ENCODE measurements around the gene SPEM2.

SPEM2 gene

DNA sequence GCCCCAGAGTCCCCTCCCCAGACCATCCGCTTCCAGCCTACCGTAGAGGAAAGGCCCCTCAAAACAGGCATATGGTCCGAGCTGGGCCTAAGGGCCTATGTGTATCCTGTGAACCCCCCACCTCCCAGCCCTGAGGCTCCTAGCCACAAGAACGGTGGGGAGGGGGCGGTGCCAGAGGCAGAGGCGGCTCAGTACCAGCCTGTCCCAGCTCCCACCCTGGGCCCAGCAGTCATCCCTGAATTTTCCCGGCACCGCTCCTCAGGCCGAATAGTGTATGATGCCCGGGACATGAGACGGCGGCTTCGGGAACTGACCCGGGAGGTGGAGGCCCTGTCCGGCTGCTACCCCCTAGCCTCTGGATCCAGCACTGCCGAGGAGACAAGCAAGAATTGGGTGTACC is 4.2 kb upstream of the SPEM2 start:
- DNase-seq (ENCODE audit: low read depth) = no peak

DNA sequence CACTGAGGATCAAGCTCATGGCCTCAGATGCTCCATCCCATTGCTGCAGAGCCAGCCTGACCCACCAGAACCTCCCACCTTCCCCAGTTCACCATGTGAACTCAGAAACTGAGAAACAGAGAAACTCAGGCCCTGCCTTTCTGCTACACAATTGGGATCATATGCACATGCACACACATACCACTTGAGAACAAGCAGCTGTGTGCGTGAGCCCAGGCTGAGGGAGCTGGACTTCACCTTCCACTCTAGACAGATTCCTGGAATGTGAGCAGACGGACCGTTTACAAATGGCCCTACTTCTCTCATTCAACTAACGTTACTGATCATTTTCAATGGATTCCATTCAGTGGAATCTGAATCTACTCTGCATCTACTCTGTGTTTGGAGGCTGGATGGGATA is 1.7 kb upstream of the SPEM2 start:
- DNase-seq (ENCODE audit: low read depth) = no peak

DNA sequence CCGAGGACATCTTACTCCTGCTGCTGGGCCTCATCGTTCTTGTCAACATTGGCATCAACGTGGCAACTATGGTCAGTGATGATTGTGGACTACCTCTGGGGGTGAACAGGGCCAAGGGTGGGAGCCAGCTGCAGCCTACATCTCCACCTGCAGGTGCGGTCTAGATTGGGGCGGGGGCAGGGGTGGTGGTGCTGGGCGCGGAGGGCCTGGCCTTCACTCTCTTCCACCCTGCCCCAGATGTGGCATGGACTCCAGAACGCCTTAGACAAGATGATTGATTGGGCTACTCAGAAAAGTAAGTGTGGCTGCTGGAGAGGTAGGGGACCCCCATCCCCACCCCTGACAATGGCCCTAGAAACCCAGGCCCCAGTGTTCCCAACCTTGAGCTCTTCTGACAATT is 340 bp downstream of the SPEM2 start:
- DNase-seq (ENCODE audit: low read depth) = no peak

DNA sequence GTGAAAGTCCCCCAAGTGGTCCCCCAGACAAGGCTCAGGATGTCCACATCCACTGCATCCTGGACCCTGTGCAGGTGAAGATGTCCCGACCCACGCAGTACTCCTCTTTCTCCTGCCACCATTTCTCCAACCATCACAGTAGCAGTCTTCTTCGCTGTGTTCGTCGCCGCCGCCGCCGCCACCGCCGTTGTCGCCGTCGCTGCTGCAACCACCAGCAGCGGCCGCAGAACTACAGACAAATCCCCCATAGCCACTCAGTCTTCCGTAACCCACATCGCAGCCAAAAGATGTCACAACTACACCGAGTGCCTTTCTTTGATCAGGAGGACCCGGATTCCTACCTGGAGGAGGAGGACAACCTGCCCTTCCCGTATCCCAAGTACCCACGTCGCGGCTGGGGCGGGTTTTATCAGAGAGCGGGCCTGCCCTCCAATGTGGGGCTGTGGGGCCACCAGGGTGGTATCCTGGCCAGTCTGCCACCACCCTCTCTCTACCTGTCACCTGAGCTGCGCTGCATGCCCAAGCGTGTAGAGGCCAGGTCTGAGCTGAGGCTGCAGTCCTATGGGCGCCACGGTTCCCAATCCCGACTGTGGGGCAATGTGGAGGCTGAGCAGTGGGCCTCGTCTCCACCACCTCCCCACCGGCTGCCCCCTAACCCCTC is 917 bp downstream of the SPEM2 start:
- no peak for DNase-seq (ENCODE audit: low read depth)

DNA sequence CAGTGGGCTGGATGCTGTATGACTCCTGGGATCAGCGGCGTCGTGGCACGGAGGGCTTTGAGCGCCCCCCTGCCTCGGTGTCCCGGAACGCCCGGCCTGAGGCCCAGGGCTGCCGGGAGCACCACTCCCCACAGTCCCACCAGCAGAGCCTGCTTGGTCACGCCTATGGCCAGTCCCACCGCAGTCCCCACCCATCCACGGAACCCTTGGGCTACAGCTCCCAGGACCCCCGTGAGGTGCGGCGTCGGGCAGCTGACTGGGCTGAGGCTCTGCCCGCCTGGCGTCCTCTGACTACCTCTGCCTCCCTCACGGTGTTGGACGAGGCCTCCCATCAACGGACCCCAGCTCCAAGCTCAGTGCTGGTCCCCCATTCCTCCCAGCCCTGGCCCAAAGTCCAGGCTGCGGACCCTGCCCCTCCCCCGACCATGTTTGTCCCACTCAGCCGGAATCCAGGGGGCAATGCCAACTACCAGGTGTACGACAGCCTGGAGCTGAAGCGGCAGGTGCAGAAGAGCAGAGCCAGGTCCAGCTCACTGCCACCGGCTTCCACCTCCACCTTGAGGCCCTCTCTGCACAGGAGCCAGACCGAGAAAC is 1.6 kb downstream of the SPEM2 start:
- no peak for DNase-seq (ENCODE audit: low read depth)

DNA sequence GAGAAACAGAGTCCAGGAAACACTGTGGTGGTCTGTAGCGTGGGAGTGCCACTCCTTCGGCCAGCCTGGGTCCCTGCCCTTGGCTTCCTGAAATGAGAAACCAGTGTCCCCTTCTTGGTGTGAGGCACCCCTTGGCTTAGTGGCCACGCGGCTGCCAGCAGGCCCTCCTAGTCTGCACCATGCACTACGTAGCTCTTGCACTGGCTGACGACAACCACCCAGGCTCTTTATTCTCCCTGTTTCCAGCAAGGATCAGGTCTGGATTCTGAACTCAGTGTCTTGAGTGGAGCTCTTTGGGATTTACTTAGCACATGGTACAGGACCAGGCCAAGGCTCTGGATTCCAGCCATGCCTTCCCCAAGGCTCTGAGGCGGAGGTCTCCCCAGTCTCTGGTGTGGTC is 2.1 kb downstream of the SPEM2 start:
- no peak for DNase-seq (ENCODE audit: low read depth)

DNA sequence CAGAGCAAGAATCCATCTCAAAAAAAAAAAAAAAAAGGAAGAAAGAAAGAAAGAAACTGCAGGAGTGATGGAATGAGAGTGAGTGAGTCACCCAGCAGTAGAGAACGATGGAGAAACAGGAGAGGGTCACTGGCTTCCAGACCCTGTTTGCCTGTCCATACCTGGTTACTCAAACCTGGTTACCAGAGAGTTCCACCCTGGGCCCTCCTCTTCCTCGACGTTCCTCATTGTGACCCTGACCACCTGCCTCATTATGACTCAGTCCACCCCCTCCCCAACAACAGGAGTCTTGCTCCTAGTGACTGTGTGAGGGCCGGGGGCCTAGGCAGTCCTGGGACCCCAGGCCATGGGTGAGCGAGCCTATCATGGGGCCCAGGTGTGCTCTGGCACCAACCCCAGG is 3.1 kb downstream of the SPEM2 start, which contains the start of gene SPEM3:
SPEM3 (plus strand) TSS at position 301 of the 400 bp plus-strand sequence; CDS start at position 347, 46 bp downstream.
- DNase-seq (ENCODE audit: low read depth) = no peak

DNA sequence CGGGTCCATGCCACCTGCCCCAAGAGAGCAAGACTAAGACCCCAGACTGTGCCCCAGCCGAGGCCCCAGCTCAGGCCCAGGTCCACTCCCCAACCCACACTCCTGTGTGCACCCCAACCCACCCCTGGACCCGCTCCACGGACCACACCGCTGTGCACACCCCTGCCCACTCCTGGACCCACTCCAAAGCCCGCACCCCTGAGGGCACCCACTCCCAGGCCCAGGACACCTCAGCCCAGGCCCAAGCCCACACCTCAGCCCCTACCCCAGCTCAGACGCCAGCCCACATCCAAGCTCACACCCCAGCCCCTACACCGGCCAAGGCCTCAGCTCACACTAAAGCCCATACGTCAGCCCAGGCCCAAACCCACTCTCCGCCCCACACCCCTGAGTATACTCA is 4.3 kb downstream of the SPEM2 start:
- no peak for DNase-seq (ENCODE audit: low read depth)

DNA sequence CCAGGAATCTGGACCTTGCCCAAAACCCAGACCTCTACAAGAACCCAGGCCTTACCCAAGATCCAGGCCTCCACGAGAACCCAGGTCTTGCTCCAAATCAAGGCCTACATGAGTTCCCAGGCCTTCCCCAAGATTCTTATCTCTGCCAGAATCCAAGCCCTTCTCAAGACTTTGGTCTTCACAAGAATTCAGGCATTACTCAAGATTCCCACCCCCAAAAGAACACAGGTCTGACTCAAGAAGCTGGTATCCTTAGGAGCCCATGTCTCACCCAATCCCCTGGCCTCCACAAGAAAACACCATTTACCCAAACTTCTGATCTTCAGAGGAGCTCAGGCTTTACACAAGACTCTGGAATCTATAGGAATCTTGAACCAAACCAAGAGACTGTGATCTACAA is 5.8 kb downstream of the SPEM2 start:
- no peak for DNase-seq (ENCODE audit: low read depth)

DNA sequence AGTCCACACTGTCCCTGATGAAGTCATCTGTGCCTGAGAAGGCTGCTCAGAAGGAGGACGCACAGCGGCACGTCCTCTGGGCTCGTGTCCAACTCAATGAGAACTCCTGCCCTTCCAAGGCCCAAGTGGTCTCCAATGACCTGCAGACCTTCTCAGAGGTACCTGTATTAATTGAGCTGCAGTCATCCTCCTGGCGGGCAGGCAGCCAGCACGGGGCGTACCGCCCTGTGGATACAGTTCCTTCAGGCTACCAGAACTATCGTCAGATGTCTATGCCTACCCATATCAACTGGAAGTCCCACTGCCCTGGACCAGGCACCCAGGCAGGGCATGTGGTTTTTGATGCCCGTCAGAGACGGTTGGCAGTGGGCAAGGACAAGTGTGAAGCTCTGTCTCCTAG is 6.9 kb downstream of the SPEM2 start:
- no peak for DNase-seq (ENCODE audit: low read depth)

DNA sequence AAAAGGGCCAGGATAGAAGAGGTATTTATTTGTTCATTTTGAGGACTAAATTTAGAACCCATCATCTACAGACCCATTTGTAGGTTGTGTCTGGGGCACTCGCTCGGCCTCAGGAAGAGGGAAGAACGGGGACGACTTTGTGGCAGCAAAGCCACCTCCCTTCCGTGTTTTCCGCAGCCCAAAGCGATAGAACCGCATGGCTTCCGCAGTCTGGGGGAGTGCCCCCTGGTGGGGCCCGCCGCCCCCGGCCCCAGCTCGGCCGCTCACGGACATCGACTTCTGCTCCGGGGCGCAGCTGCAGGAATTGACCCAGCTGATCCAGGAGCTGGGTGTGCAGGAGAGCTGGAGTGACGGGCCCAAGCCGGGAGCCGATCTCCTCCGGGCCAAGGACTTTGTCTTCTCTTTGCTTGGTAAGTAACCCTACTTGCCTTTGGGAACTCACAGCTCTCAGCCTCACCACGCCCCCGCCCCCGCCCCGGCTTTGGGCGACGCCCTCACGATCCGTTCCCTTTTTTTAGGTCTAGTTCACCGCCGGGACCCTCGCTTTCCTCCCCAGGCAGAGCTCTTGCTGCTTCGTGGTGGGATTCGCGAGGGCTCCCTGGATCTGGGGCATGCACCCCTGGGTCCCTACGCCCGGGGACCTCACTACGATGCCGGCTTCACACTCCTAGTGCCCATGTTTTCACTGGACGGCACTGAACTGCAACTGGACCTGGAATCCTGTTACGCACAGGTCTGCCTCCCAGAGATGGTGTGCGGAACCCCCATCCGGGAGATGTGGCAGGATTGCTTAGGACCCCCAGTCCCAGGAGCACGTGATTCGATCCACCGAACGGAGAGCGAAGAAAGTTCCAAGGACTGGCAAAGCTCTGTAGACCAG is 10.5 kb downstream of the SPEM2 start:
- DNase-seq (ENCODE audit: low read depth) = peak; percentile 47

DNA sequence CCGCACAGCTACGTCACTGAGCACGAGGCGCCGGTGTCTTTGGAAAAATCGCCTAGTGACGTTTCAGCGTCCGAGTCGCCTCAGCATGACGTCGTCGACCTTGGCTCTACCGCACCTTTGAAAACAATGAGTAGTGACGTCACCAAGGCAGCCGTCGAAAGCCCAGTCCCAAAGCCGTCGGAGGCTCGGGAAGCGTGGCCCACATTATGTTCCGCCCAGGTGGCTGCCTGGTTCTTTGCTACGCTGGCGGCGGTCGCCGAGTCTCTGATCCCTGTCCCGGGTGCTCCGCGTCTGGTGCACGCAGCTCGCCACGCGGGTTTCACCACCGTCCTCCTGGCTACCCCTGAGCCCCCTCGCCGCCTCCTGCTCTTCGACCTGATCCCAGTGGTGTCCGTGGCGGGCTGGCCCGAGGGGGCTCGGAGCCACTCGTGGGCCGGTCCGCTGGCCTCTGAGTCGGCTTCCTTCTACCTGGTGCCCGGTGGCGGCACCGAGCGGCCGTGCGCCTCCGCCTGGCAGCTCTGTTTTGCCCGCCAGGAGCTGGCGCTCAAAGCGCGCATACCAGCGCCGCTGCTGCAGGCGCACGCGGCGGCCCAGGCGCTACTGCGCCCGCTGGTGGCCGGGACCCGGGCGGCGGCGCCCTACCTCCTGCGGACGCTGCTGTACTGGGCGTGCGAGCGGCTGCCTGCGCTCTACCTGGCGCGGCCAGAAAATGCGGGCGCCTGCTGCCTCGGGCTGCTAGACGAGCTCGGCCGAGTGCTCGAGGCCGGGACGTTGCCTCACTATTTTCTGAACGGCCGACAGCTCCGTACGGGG is 11.3 kb downstream of the SPEM2 start:
- DNase-seq (ENCODE audit: low read depth) = peak; percentile 85

DNA sequence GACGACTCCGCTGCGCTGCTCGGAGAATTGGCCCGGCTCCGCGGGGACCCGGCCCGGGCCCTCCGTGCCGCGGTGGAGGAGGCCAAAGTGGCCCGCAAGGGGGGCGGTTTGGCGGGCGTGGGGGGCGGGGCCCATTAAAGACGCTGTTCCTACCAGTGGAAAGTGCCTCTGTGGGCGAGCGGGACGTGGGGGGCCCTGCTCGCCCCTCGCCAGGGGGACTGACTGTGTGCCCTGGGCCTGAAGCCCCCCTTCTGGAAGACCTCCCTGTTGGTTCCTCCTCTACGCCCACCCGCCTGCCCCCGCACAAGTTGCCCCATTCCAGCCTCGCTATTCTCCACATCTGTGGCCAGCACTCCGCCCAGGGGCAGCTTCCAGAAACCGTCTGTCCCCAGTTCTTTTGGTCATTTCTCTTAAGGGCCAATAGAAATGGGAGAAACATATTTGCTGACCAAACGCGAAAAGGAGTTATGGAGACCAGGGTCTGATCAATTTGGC is 12.0 kb downstream of the SPEM2 start:
- DNase-seq (ENCODE audit: low read depth) = no peak

DNA sequence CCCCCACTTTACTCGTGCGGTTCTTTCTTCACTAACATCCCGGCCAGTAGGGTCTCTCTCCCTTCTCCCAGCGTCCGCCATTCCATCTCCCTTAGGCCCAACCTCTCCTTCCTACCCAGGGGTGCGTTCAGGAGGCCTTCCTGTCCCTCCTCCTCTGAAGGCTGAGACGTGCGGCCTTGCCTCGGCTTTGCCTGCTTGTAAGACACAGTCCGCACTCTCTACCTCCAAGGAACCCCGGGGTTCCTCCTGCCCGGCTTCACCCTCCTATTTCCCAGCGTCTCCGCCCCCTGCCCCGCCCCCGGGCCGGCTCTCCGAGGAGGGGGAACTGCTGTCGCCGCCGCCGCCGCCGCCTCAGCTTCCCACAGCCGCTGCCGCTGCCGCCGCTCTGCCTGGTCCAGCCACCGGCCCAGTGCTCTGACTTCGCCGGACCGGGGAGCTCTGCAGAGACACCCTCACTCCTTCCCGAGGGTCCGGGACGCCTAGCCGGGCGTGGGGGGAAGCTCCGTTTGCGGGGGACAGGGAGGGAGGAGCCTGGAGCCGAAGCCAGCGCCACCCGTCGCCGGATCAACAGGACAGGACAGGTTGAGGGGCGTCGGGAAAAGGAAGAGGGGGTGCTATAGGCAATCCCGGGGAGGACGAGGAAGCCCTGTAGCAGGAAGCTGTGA is 12.7 kb downstream of the SPEM2 start:
- DNase-seq (ENCODE audit: low read depth) = no peak

DNA sequence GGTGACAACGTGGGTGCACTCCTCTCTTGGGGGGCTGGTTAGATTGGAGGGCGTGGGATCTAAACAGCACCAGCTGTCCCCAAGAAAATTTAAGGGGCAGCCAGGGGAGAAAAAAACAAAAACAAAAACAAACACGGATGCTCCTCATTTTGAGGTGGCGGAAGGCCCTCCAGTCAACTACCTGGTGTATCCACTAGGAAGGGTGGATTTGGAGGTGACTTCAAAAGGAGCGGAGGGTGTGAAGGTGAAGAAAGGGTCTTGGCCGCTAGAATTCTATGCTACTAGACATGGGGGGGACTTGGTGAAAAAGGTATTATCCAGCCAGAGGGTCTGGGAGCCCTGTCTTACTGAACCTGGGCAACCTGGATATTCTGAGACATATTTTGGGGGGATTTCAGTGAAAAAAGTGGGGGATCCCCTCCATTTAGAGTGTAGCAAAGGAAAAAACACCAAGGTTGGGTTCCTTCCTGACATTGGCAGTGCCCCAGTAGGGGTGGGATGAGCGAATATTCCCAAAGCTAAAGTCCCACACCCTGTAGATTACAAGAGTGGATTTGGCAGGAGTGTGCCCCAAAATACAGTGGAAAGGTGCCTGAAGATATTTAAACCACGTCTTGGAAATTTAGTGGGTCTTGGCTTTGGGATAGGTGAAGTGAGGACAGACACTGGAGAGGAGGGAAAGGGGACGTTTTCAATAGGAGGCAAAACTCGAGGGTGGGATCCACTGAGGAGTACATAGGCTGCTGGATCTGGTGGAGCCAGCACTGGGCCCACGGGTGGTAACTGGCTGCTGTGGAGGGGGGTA is 13.4 kb downstream of the SPEM2 start:
- no peak for DNase-seq (ENCODE audit: low read depth)

DNA sequence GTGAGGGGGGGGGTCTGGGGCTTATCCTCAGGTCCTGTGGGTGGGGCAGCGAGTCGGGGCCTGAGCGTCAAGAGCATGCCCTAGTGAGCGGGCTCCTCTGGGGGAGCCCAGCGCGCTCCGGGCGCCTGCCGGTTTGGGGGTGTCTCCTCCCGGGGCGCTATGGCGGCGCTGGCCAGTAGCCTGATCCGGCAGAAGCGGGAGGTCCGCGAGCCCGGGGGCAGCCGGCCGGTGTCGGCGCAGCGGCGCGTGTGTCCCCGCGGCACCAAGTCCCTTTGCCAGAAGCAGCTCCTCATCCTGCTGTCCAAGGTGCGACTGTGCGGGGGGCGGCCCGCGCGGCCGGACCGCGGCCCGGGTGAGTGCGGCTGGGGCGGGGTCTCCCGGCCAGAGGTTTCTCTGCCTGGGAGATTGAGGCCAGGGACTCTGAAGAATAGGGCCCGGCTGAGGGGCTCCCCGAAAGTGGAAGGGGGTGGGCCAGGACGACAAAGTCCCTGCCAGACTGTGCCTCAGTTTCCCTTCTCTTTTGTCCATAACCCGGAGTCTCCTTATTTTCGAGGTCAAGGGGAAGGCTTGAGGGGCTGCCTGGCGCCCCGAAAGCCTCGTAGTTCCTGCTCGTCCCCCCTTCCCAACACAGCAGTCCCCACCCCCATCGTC is 14.2 kb downstream of the SPEM2 start, which contains the start of gene FGF11:
FGF11 (plus strand) TSS at position 51 of the 651 bp plus-strand sequence; CDS start at position 160, 109 bp downstream.
- DNase-seq (ENCODE audit: low read depth) = no peak

DNA sequence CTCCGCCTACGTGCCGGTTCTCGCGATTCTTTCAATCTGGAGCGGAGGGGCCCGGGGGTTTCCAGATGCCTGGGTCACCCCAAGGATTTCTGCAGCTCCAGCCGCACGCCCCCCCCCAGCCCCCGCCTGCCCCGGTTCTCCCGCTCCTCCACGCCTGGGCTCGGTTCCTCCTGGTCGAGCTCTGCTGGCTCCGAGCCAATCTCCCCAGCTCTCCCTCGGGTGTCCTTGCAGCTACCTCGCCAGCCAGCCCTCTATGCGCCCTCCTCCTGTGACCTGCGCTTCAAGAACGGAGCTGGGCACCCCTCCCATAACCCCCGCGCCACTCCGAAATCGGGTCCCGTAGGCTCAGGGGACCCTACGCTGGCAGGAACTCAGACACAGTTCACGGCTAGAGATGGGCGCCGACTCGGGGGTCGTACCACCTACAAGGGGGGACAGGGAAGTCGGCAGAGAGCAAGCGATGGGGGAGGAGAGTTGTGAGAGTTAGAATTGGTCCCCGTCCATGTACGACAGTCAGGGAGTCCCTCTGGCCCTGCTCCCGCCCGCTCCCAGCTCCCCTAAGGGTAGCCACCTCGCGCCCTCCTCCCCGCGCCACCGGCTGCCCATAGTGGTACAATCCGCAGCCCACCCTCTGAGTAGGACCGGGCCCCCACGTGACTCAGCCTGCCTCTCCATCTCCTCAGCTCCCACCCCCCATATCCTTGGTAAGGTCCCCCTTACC is 14.9 kb downstream of the SPEM2 start:
- DNase-seq (ENCODE audit: low read depth) = peak; percentile 35

DNA sequence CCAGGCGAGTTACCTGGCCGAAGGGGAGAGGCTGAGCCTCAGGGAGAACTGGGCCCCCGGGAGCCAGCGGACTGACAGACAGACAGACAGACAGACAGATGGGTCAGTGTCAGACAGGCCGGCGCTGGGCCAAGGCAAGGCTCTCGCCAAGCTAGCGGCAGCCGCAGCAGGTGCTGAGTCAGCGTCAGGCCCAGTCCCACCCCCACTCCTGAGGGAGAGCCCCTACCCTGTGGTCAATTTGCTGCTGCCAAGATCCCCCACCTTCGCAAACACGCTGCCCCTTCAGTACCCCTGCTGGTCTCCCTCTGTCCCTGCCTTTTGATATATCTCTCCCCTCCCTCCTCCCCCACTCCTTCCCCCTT is 15.4 kb downstream of the SPEM2 start:
- peak; percentile 35 for DNase-seq (ENCODE audit: low read depth)

DNA sequence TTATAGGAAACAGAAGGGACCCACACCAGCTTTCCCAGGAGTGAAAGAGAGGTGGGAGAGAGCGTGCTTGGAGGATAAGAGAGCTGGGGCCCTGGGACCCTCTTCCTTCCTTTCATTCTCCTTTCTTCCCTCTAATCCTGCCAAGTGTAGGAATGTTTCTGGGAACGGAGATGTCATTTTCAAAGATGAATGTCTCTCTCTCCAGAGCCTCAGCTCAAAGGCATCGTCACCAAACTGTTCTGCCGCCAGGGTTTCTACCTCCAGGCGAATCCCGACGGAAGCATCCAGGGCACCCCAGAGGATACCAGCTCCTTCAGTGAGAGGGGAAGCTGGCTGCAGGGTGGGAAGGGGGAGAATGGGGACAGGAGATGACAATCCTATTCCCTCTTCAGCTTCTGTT is 15.8 kb downstream of the SPEM2 start:
- no peak for DNase-seq (ENCODE audit: low read depth)
